K562 (cell line): ENCODE measurements around the gene HMBS. TPM values are rescaled to one million over a fixed set of nuclear protein-coding genes. Genes with fewer than 3 reads are reported as not detected.

ENCODE experiments used
- BRF1 ChIP-seq: IDR thresholded peaks from 3 replicates; pipeline ENCODE4 v1.6.1; 2011; ENCODE audit warnings: borderline replicate concordance, mild to moderate bottlenecking; ENCODE audit not compliant: insufficient read length; ENCODE audit errors: extremely low read depth
- CCAR2 ChIP-seq: fragments of 200-400 bp; formaldehyde crosslinking; IDR thresholded peaks from 2 replicates; pipeline ENCODE4 v1.6.1; 2017; ENCODE audit warnings: mild to moderate bottlenecking, low read depth, low read length
- CHAMP1 ChIP-seq: fragments of 450-650 bp; IDR thresholded peaks from 2 replicates; pipeline ENCODE4 v1.6.1; 2016; ENCODE audit warnings: mild to moderate bottlenecking
- CHD4 ChIP-seq: fragments of 200-600 bp; sonication (generic); IDR thresholded peaks from 3 replicates; pipeline ENCODE4 v1.6.1; 2012; ENCODE audit warnings: low read depth, mild to moderate bottlenecking, mixed read lengths, low read length, inconsistent platforms; ENCODE audit not compliant: insufficient read depth, insufficient replicate concordance, poor library complexity, severe bottlenecking
- CREM ChIP-seq: IDR thresholded peaks from 2 replicates; pipeline ENCODE4 v1.6.1; 2014; ENCODE audit warnings: antibody characterized with exemption, low read depth
- ETV5 ChIP-seq: sonication (generic); formaldehyde crosslinking; IDR thresholded peaks from 2 replicates; pipeline ENCODE4 v1.4.0; 2020; ENCODE audit warnings: low read depth, mild to moderate bottlenecking, missing genetic modification reagents
- GMEB1 ChIP-seq: fragments of 250-450 bp; sonication (Bioruptor Pico); IDR thresholded peaks from 2 replicates; pipeline ENCODE4 v1.4.0; 2020; ENCODE audit warnings: mild to moderate bottlenecking
- HDAC2 ChIP-seq: fragments of 450-650 bp; IDR thresholded peaks from 2 replicates; pipeline ENCODE4 v1.6.1; 2016; ENCODE audit warnings: mild to moderate bottlenecking
- HMG20B ChIP-seq: fragments of 250-450 bp; sonication (Bioruptor Pico); IDR thresholded peaks from 2 replicates; pipeline ENCODE4 v1.5.0; 2021; ENCODE audit warnings: mild to moderate bottlenecking
- HMGN3 ChIP-seq: IDR thresholded peaks from 2 replicates; pipeline ENCODE4 v1.6.1; 2011; ENCODE audit warnings: borderline replicate concordance, low read depth, mild to moderate bottlenecking, mixed read lengths, low read length; ENCODE audit not compliant: insufficient read length; ENCODE audit errors: extremely low read depth
- KAT7 ChIP-seq: sonication (generic); formaldehyde crosslinking; IDR thresholded peaks from 2 replicates; pipeline ENCODE4 v1.8.0; 2022; ENCODE audit warnings: missing genetic modification reagents, mild to moderate bottlenecking, borderline replicate concordance
- KHSRP ChIP-seq: fragments of 450-650 bp; IDR thresholded peaks from 2 replicates; pipeline ENCODE4 v1.6.1; 2017
- KLF10 ChIP-seq: fragments of 250-450 bp; sonication (Bioruptor Pico); IDR thresholded peaks from 2 replicates; pipeline ENCODE4 v1.6.1; 2021; ENCODE audit warnings: matching md5 sums
- MCM3 ChIP-seq: fragments of 450-650 bp; IDR thresholded peaks from 2 replicates; pipeline ENCODE4 v1.6.1; 2016
- NR2C1 ChIP-seq, 2 experiments: fragments of 450-650 bp; IDR thresholded peaks; 2 replicates each; pipeline ENCODE4 v1.6.1; 2017; ENCODE audit warnings: mild to moderate bottlenecking in 2 of 2, antibody characterized with exemption in 1 of 2, inconsistent platforms in 1 of 2, missing compliant biosample characterization in 1 of 2, missing genetic modification characterization in 1 of 2
- PHF8 ChIP-seq: fragments of 200-600 bp; sonication (generic); IDR thresholded peaks from 2 replicates; pipeline ENCODE4 v1.6.1; 2012; ENCODE audit warnings: mixed run types, mild to moderate bottlenecking, inconsistent platforms, low read length, moderate library complexity, borderline replicate concordance
- POLR3G ChIP-seq: IDR thresholded peaks from 2 replicates; pipeline ENCODE4 v1.6.1; 2011; ENCODE audit not compliant: insufficient read length, insufficient replicate concordance; ENCODE audit errors: extremely low read depth
- PTTG1 ChIP-seq: fragments of 450-650 bp; IDR thresholded peaks from 2 replicates; pipeline ENCODE4 v1.6.1; 2016; ENCODE audit warnings: low read depth, mild to moderate bottlenecking, missing genetic modification characterization, missing compliant biosample characterization
- RB1 ChIP-seq: fragments of 450-650 bp; IDR thresholded peaks from 2 replicates; pipeline ENCODE4 v1.6.1; 2017; ENCODE audit warnings: low read depth, mild to moderate bottlenecking
- RBM22 ChIP-seq: fragments of 200-400 bp; formaldehyde crosslinking; IDR thresholded peaks from 2 replicates; pipeline ENCODE4 v1.6.1; 2018; ENCODE audit warnings: low read length, low read depth; ENCODE audit not compliant: poor library complexity, severe bottlenecking
- RUNX1 ChIP-seq: sonication (generic); IDR thresholded peaks from 2 replicates; pipeline ENCODE4 v1.6.1; 2016; ENCODE audit warnings: antibody characterized with exemption, low read depth
- SUPT5H ChIP-seq: fragments of 450-650 bp; IDR thresholded peaks from 2 replicates; pipeline ENCODE4 v1.6.1; 2016
- TRIM28 ChIP-seq: fragments of 450-650 bp; IDR thresholded peaks from 2 replicates; pipeline ENCODE4 v1.6.1; 2017
- ZBTB7A ChIP-seq: IDR thresholded peaks from 2 replicates; pipeline ENCODE4 v1.6.1; 2011; ENCODE audit warnings: low read depth, mild to moderate bottlenecking, low read length, moderate library complexity, borderline replicate concordance; ENCODE audit not compliant: control insufficient read depth
- ZC3H4 ChIP-seq: sonication (generic); formaldehyde crosslinking; IDR thresholded peaks from 2 replicates; pipeline ENCODE4 v1.9.0; 2021; ENCODE audit warnings: missing genetic modification reagents, borderline replicate concordance
- ZNF253 ChIP-seq: fragments of 250-450 bp; sonication (Bioruptor Pico); conservative IDR thresholded peaks from 2 replicates; pipeline ENCODE4 v1.6.1; 2021; ENCODE audit warnings: mild to moderate bottlenecking
- ZNF586 ChIP-seq: fragments of 450-650 bp; formaldehyde crosslinking; conservative IDR thresholded peaks from 2 replicates; pipeline ENCODE4 v1.4.0; 2020; ENCODE audit warnings: mild to moderate bottlenecking, moderate library complexity
- ZZZ3 ChIP-seq: fragments of 450-650 bp; IDR thresholded peaks from 2 replicates; pipeline ENCODE4 v1.6.1; 2016; ENCODE audit warnings: antibody characterized with exemption, mild to moderate bottlenecking, moderate library complexity
- polyA plus RNA-seq, 8 experiments: library from polyadenylated mRNA; depleted of rRNA in 4 of 8; stranded (reverse) in 5 of 8; unstranded in 3 of 8; fragments of >200 nt; fragmentation: Nextera tagmentation in 2 of 8; fragmentation: Illumina TruSeq in 1 of 8; extraction: Ambion mirVana in 2 of 8; extraction: Trizol in 1 of 8; gene quantifications; 2 replicates each; pipeline versions ENCODE4 v1.2.1 to v1.2.3, GENCODE V29; 2011 to 2014; ENCODE audit warnings: inconsistent platforms in 1 of 8, missing spikeins in 1 of 8
- total RNA-seq, 7 experiments: library from RNA; depleted of rRNA in 6 of 7; stranded (reverse); fragments of >200 nt in 6 of 7; fragmentation: Illumina TruSeq in 2 of 7; extraction: Trizol in 2 of 7; gene quantifications; 2 replicates each; pipeline versions ENCODE4 v1.2.1 to v1.2.3, GENCODE V29; 2011 to 2021; ENCODE audit warnings: low replicate concordance in 1 of 7

The HMBS gene
- total and polyA plus RNA-seq, 9 of the 15 experiments (the other 6 are each of a cell fraction or from before 2014, with no cell fraction given): 56.9 to 385 (median 286) TPM

GRCh38 chr11:119087747-119088241 is 3.1 kb downstream of the HMBS start (continued):
- TF ChIP-seq KHSRP (peak; percentile 71; the same call in 1 of the 2 replicates), ZNF586 (CRISPR knock-in tag) (no peak), RBM22 (no peak), CHD4 (no peak), HMG20B (CRISPR knock-in tag) (no peak), HDAC2 (peak; percentile 96), PHF8 (peak; percentile 27; the same call in 1 of the 2 replicates), KLF10 (CRISPR knock-in tag) (no peak), MCM3 (no peak), KAT7 (CRISPR knock-in tag) (peak; percentile 88; the same call in 1 of the 2 replicates), TRIM28 (peak; percentile 45; the same call in 1 of the 2 replicates), HMGN3 (peak; percentile 100), ETV5 (CRISPR knock-in tag) (peak; percentile 89), ZZZ3 (no peak), ZBTB7A (peak; percentile 95), SUPT5H (peak; percentile 80), PTTG1 (tag) (no peak), POLR3G (no peak), RB1 (peak; percentile 57; the same call in 1 of the 2 replicates), RUNX1 (peak; percentile 93), CCAR2 (0 out of 2 replicates have a peak, but pooled peaks have one; percentile 85), ZNF253 (no peak), BRF1 (no peak), CREM (peak; percentile 87), GMEB1 (CRISPR knock-in tag) (no peak), ZC3H4 (CRISPR knock-in tag) (no peak), CHAMP1 (peak; percentile 62), NR2C1 (IDR thresholded peaks at IDR 0.05) (0 out of 2 replicates have a peak, but pooled peaks have one; percentile 47), NR2C1 (tag; IDR thresholded peaks at IDR 0.05) (peak; percentile 60)
